ENCODE measurements around the gene BCS1L.

DNA sequence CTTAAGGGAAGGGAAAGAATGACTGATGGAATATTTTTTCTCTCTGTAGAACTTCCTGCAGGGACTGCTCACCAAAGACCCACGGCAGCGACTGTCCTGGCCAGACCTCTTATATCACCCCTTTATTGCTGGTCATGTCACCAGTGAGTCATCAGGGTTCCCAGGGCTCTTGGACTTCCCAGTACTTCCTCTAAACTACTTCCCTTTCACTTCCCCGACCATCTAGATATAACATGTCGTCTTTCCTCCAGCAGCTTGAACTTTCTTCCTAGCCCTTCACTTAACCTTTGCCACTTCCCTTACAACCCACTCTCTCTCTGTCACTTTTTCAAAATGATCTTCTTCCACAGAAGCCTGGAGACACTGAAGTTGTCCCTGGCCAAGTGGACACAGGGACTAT lies 19.6 kb downstream of the BCS1L start:
- TF ChIP-seq, protein P1, sequence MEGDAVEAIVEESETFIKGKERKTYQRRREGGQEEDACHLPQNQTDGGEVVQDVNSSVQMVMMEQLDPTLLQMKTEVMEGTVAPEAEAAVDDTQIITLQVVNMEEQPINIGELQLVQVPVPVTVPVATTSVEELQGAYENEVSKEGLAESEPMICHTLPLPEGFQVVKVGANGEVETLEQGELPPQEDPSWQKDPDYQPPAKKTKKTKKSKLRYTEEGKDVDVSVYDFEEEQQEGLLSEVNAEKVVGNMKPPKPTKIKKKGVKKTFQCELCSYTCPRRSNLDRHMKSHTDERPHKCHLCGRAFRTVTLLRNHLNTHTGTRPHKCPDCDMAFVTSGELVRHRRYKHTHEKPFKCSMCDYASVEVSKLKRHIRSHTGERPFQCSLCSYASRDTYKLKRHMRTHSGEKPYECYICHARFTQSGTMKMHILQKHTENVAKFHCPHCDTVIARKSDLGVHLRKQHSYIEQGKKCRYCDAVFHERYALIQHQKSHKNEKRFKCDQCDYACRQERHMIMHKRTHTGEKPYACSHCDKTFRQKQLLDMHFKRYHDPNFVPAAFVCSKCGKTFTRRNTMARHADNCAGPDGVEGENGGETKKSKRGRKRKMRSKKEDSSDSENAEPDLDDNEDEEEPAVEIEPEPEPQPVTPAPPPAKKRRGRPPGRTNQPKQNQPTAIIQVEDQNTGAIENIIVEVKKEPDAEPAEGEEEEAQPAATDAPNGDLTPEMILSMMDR (IDR thresholded peaks at IDR 0.05; ENCODE audit: insufficient read depth, low read length): no peak
- no peak for TF ChIP-seq POLR2AphosphoS5 (IDR thresholded peaks at IDR 0.05; ENCODE audit: low read depth)

Data from HL-60 (cell line).